ENCODE data around the gene C1S. TPM values are rescaled to one million over a fixed set of nuclear protein-coding genes. Genes with fewer than 3 reads are reported as not detected.

The C1S gene
- total and polyA plus RNA-seq, 9 of the 15 experiments (the other 6 are each of a cell fraction or from before 2014, with no cell fraction given): 0.08 to 0.84 (median 0.27) TPM

- TF ChIP-seq, protein P1, sequence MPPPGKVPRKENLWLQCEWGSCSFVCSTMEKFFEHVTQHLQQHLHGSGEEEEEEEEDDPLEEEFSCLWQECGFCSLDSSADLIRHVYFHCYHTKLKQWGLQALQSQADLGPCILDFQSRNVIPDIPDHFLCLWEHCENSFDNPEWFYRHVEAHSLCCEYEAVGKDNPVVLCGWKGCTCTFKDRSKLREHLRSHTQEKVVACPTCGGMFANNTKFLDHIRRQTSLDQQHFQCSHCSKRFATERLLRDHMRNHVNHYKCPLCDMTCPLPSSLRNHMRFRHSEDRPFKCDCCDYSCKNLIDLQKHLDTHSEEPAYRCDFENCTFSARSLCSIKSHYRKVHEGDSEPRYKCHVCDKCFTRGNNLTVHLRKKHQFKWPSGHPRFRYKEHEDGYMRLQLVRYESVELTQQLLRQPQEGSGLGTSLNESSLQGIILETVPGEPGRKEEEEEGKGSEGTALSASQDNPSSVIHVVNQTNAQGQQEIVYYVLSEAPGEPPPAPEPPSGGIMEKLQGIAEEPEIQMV (tag; conservative IDR thresholded peaks at IDR 0.05; ENCODE audit: low read depth): no peak
- TF ChIP-seq CSDE1 (IDR thresholded peaks at IDR 0.05): no peak
- peak; percentile 18 for TF ChIP-seq PCBP1 (IDR thresholded peaks at IDR 0.05; ENCODE audit: low read depth, low read length, poor library complexity, severe bottlenecking)
- TF ChIP-seq, protein P2, sequence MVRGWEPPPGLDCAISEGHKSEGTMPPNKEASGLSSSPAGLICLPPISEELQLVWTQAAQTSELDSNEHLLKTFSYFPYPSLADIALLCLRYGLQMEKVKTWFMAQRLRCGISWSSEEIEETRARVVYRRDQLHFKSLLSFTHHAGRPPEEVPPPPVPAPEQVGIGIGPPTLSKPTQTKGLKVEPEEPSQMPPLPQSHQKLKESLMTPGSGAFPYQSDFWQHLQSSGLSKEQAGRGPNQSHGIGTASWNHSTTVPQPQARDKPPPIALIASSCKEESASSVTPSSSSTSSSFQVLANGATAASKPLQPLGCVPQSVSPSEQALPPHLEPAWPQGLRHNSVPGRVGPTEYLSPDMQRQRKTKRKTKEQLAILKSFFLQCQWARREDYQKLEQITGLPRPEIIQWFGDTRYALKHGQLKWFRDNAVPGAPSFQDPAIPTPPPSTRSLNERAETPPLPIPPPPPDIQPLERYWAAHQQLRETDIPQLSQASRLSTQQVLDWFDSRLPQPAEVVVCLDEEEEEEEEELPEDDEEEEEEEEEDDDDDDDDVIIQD (CRISPR knock-in tag; IDR thresholded peaks at IDR 0.05): no peak
- TF ChIP-seq MCM3 (IDR thresholded peaks at IDR 0.05): no peak
- no peak for TF ChIP-seq IRF9 (tag; IDR thresholded peaks at IDR 0.05)
- TF ChIP-seq, protein P3, sequence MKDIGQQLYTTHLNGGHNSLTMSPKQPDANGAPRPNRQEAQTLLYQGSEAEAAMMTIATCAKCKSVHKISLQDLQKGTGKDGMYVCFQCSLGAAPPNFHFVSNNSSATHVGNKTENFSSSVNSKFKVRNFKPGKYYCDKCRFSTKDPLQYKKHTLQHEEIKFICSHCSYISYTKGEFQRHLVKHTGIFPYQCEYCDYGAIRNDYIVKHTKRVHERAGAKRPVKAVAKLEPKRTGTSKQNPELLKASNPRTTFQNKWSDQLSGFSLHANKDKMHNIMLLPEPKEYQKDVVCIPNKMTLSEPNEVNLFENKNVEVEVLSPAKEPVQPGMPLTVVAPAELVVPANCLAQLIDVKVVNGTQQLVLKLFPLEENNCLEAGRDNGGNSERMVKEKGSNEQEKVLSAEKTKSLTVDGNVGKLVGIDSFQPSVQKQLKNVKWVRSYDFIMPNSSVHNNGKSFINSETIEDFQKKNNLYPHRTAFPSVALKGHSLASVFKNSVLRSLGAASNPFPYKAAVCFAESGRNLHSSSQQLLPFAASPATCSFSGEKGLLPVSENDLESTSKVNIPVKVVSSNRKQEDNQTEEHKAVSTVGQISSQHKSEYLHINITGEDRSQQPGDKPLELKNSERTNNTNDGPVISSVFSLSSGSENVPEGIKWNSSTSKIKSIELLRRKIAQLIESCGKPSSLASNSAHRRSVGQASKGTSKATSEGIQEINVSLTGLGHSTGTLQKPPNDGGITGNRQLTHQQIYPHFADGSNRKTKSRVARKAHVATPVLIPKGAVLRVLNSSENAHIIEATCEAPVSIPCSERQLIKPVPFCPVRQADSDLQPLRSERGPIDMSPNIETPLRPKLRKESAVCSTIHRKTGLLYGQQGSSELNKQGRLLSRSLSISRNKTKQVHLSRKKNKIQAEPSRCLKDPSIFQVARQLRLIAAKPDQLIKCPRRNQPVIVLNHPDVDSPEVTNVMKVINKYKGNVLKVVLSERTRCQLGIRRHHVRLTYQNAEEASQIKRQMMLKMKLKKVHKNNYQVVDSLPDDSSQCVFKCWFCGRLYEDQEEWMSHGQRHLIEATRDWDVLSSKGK (CRISPR knock-in tag; IDR thresholded peaks at IDR 0.05): no peak
- TF ChIP-seq ZNF224 (CRISPR knock-in tag; IDR thresholded peaks at IDR 0.05): no peak
- TF ChIP-seq RBM15 (IDR thresholded peaks at IDR 0.05; ENCODE audit: insufficient read depth, low read length): no peak
- TF ChIP-seq KLF6 (CRISPR knock-in tag; IDR thresholded peaks at IDR 0.05; ENCODE audit: borderline replicate concordance): no peak
- TF ChIP-seq SNRNP70 (optimal IDR thresholded peaks at IDR 0.05; ENCODE audit: low read depth, low read length): no peak
- TF ChIP-seq ZNF212 (CRISPR knock-in tag; IDR thresholded peaks at IDR 0.05): no peak
- TF ChIP-seq ZNF77 (CRISPR knock-in tag; IDR thresholded peaks at IDR 0.05): no peak
- TF ChIP-seq RBM22 (IDR thresholded peaks at IDR 0.05; ENCODE audit: low read depth, low read length, poor library complexity, severe bottlenecking): no peak
- TF ChIP-seq ATF7 (IDR thresholded peaks at IDR 0.05): peak; percentile 60
- TF ChIP-seq GABPA (tag; conservative IDR thresholded peaks at IDR 0.05; ENCODE audit: low read depth): no peak; the same call in 1 of the 2 replicates
- no peak for TF ChIP-seq FOXK1 (CRISPR knock-in tag; IDR thresholded peaks at IDR 0.05; ENCODE audit: borderline replicate concordance)
- TF ChIP-seq FOXA1 (IDR thresholded peaks at IDR 0.05; ENCODE audit: borderline replicate concordance): no peak
Measured at GRCh38 chr12:7018350-7019042, 42.0 kb upstream of the C1S start, which contains the start of gene LPCAT3 (continued).

Data from K562 (cell line).